ENCODE measurements around the gene HSFX2. TPM values are rescaled to one million over a fixed set of nuclear protein-coding genes. Genes with fewer than 3 reads are reported as not detected.
"Not testable (repeated sequence)": the region's sequence is repeated elsewhere in the genome, so short reads cannot be mapped to it uniquely, and the experiment has no call there.

Gene HSFX2, protein sequence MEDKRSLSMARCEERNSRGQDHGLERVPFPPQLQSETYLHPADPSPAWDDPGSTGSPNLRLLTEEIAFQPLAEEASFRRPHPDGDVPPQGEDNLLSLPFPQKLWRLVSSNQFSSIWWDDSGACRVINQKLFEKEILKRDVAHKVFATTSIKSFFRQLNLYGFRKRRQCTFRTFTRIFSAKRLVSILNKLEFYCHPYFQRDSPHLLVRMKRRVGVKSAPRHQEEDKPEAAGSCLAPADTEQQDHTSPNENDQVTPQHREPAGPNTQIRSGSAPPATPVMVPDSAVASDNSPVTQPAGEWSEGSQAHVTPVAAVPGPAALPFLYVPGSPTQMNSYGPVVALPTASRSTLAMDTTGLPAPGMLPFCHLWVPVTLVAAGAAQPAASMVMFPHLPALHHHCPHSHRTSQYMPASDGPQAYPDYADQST
- 0.79 TPM in 1 of 2 replicates, not detected in the other for total RNA-seq (2014; rRNA removed; shearing (Covaris generic))

DNA sequence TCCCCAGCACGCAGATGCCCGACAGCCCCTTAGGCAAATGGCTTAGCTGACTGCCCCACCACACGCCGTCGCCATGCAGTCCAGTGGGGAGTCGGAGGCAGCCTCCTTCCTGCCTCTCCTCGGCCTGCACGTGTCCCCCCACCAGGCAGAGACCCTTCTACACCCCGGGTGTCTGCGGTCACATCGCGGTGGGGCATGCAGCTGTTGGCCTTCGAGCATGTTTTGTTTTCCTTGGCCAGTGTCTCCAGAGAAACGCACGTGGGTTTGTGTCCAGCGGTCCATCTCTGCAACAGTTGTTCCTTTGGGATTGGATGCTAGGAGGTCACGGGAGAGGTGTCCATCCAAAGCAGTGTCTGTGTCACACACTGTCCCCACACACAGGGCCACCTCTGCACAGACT is at the start of gene HSFX2:
HSFX2 (minus strand) TSS at position 101 of the 400 bp plus-strand sequence. CDS start 614 bp downstream, outside the sequence.
- DNase-seq (ENCODE audit: low read depth) = not testable (repeated sequence)

DNA sequence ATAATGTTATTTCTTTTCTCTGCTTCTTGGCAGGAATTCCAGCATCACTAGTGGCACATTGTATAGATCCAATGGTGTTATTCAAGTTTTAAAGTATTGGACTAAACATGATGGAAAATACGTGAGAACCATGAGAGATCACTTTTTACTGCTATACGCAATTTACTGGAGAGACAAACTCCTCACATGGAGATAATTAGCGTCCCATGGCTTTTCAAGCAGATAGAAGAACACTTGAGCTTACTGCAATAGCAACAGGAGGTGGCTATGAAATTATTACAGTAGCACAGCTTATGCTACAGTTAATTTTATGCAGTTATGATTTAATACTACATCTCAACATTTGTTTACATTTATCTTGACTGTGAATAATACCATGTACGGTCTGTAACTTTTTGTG is 48.4 kb upstream of the HSFX2 start:
- DNase-seq (ENCODE audit: low read depth) = no peak

DNA sequence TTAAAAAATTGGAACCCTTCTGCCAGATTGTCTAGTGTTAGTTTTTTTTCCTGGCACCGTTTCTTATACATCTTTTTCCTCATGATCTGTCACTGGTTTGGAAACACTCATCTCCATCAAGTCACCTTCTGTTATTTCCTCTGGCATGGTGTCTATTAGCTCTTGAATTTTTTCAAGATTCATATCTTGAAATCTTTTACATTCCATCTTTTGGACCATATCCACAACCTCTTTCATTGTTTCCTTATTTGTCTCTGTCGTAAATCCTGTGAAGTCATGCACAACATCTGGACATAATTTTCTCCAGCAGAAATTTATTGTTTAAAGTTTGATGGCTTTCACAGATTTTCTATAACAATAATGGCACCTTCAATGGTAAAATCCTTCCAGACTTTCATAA is 46.7 kb upstream of the HSFX2 start:
- no peak for DNase-seq (ENCODE audit: low read depth)

DNA sequence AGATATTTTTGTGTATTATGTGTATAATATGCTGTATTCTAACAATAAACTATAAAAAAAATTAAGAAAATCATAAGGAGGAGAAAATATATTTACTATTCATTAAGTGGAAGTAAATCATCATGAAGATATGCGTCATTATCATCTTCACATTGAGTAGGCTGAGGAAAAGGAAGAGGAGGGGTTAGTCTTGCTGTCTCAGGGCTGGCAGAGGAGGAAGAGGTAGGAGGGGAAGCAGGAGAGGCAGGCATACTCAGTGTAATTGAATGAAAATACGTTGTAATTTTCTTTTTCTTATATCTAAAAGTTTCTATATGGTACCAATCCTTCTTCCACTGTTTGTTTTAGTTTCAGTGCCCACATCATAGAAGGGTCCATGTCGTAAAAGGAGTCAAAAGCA is 46.3 kb upstream of the HSFX2 start:
- DNase-seq (ENCODE audit: low read depth) = no peak

DNA sequence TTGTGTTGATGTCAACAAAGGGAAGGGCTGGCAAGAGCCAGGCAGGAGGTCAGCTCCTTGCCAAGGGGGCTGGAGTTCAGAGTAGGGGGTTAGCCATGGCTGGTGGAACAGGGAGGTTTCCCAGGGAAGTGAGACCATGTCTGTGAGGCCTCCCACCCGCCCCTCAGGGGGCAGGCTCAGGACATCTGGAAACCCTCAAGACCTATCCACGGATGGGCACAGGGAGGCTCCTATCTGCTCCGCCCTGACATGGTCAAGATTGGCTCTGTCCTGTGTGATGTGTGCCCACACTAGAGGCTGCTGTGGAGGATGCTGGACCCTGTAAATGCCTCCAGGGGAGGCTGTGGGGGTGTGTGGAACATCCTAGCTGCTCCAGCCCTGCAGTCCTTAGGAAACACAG is 44.5 kb upstream of the HSFX2 start:
- no peak for DNase-seq (ENCODE audit: low read depth)

DNA sequence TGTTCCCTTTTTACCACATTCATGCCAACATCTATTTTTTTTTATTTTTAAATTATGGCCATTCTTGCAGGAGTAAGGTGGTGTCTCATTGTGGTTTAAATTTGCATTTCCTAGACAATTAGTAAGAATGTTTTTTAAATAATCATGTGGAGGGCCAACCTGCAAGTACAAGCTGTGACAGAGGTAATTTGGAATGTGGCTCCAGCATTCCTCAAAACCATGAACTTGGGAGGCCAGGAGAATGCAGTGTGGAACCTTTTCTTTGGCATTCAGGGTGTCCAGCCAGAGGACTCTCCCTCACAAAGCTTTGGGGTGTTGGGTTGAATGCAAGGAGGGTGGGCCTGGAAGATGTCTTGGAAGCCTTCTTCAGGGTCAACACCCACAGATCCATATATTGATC is 43.7 kb upstream of the HSFX2 start:
- peak; percentile 82 for DNase-seq (ENCODE audit: low read depth)

DNA sequence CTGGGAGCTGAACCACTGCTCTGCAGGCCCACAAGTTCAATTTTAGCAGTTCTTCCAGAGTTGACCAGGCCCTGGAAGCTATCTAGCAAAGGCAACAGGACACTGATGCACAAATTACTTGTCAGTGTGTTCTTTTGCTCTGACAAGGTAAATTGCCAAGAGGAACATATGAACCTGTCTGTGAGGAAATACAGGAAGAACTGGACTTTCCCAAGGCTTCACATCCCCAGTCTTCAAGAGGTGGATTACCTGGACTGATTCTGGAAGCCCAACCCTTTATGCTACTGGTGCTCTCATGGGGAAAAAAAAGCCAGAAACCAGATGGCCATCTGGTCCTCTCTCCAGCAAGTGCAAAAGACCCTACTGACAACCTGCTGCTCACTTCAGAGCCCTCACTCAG is 38.4 kb upstream of the HSFX2 start:
- no peak for DNase-seq (ENCODE audit: low read depth)

DNA sequence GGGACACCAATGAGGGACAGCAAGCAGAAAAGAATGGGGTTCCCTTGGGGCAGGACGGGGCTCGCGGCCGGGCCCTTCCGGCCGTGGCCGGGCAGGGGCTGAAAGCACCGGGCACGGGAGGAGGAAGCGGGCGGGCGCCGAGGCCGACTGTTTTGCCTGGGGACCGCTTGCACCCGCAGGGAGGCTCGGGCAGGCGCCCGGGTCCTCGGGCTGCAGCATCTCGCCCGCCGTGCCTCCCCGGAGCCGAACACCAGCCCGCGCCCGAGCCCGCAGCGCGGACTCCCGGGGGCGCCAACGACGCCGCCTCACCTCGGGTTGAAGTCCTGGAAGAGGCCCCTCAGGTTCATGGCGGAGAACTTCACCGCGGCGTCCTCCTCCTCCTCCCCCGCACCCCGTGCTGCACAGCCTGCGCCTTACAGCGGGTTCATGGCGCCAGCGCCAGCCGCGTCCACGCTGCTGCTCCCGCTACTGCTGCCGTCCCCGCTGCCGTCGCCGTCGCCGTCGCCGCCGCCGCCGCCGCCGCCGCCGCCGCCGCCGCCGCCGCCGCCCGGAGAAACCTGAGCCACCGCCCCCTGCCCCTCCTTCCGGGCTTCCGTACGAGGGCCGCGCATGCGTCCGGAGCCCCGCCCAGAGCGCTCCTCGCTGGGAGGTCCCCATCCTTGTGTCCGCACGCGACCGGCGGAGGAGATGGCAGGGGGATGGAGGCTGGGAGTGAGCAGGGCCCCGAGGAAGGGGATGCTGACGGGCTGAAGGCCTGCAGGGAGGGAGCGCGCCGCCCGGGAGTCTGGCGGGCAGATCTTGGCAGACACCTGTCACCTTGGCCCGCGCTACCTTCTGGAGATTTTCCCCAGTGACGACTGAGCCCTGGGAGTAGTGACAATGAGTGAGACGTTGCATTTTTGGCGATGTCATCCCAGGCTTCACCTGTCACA is 36.4 kb upstream of the HSFX2 start, which contains the start of gene TMEM185A:
TMEM185A (minus strand) TSS at position 559 of the 932 bp plus-strand sequence; CDS start at position 347, 212 bp downstream.
- peak; percentile 67 for DNase-seq (ENCODE audit: low read depth)

DNA sequence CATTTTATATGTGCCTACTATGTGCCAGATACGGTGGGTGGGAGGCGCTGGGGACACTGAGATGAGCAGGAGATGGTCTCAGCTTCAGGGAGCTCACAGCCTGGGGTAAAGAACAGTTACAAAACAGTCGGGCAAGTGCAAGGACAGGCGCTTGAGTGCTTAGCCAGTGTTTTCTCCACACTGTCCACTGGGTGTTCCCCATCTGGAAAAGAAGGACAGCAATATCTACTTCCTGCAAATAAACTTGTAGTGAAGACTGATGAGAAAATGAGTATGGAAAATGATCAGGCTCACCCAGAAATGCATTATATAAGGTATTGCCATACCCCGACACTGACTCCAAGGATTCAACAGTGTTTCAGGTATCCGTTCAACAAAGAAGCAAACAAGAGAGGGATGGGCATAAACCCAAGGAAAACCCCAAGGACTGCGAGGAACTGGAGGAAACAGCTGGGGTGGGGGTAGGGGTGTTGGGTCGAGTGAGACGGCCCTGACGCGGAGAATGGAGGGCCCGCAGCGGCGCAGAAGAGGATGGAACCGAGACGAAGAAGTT is 35.6 kb upstream of the HSFX2 start:
- DNase-seq (ENCODE audit: low read depth) = peak; percentile 63

DNA sequence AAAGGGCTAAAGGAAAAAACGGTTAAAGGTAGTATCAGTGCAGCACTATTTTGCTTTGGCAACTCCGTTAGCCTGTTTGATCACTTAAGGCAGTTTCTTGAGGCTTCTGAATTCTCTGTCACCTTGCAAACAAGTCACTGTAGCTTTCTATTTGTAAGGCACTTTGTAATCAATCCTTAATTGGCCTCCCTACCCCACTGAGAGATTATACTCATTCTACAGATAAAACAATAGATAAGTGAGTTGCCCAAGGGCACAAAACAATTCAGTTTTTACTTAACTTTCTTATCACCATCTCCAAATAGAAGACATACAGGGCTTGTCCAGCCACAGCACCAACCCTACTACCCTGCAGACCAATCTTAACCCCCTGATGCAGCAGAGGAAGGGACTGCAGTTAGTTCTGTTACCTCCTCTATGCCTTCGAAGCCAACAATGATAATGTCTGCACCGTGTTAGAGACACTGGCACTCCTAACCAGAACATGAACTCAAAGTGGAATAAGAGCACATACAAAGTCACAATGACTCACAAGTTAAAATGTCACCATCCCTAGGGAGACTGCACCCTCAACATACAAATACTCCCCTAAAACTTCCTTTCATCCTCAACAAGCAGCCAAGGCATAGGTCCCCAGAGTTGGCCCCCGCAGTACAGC is 34.7 kb upstream of the HSFX2 start:
- no peak for DNase-seq (ENCODE audit: low read depth)

DNA sequence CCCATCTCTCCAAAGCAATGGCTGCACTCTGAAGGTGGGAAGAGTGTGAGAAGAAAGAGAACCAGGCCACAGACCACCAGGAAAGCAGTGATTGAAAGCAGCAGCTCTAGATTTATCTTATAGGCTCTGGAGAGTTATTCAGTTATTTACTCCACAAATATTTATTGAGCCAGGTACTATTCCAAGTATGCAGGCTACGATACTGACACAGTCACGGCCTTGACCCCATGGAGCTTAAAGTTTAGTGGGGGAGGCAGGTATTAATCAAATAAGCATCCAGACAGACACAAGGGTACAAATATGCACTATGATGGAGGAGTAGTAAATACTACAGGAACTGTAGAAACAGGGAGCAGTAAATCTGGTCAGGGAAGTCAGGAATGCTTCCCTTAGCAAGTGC is 33.7 kb upstream of the HSFX2 start:
- DNase-seq (ENCODE audit: low read depth) = no peak

DNA sequence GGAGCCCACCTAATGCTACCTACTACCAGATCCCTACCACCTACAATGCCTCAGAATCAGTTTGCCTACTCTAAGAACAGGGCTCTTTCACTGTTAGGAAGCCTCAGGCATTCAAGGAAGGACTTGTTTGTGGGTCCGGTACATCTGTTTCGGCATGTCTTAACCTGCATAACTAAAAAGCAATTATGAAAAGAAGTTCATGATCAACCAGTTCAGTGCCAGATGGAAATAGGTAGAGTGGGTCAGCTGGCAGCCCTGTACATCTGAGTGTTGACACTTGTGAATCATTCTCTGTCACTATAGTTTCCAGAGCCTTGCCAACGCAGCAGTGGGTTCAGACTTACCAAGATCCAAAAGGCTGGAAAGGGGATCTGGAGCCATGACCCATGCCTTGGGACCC is 33.2 kb upstream of the HSFX2 start:
- DNase-seq (ENCODE audit: low read depth) = no peak

DNA sequence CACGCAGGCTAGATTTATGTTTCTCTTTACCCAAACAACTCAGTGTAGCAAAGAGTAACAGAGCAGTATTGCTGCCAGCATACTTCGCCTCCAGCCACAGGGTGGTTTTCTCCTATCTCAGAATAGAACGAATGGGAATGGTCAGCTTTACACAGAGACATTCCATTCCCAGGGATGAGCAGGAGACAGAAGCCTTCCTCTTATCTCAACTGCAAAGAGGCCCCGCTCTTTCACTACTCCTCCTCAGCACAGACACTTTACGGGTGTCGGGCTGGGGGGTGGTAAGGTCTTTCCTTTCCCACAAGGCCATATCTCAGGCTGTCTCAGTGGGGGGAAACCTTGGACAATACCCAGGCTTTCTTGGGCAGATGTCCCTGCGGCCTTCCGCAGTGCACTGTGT is 31.7 kb upstream of the HSFX2 start:
- not testable (repeated sequence) for DNase-seq (ENCODE audit: low read depth)

DNA sequence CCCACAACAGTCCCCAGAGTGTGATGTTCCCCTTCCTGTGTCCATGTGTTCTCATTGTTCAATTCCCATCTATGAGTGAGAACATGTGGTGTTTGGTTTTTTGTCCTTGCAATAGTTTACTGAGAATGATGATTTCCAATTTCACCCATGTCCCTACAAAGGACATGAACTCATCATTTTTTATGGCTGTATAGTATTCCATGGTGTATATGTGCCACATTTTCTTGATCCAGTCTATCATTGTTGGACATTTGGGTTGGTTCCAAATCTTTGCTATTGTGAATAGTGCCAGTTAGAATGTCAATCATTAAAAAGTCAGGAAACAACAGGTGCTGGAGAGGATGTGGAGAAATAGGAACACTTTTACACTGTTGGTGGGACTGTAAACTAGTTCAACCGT is 24.5 kb upstream of the HSFX2 start:
- not testable (repeated sequence) for DNase-seq (ENCODE audit: low read depth)

DNA sequence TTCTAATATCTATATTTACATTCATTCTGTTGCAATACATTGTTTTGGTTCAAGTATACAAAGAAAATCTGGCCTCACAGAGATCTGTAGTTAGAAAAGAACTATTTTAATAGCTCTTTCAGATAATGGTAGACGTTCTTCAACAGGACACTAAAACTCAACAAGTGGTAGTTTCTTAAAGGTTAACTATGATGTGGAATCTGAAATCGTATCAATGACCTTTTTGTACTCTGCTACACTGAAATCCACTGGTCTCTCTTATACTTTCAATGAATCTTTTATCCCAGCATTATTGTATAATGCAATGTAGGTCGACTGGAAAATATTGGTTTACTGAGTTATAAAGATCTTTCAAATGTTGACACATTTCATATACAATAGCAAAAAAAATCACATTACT is 23.8 kb upstream of the HSFX2 start:
- no peak for DNase-seq (ENCODE audit: low read depth)

DNA sequence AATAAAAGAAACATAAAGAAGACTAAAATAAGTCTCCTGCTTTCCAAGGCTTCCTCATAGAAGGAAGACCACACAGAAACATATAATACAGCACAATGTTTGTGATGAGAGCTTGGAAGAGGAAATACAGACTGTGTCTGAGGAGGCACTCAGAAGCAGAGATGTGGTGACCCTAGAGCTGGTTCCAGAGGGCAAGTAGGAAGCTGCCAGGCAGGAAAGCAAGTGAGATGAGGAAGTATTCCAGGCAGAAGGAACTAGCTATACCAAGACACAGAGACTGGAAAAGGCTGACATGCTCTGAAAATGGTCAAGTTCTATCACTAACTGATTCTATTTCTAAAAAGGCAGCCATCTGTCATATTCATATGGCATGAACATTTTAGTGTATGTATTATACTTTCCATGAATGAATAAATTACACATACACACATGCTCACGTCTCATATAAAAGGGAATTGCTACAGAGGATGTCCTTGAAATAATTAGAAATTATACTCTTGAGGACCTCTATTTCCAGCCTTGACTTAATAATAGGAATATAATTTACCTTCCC is 16.6 kb upstream of the HSFX2 start:
- no peak for DNase-seq (ENCODE audit: low read depth)

DNA sequence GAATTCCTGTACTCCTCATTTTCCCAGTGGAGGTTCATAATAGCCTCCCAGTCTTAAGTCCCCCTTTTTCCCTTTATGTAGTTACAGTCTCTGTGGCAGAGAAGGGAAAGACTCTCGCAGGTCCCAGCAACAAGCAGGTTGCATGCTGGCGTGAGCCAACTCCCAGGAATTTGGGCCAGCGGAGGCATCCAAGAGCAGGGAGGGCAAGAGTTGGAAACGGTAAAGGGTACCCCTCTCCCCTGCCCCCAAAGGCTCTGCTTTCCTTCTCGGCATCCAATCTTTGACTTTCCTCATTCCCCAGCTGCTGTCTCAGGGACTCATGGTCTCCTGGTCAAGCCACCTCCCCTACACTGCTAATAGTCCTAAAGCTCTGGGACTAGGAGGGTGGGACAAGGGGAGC is 15.4 kb upstream of the HSFX2 start:
- no peak for DNase-seq (ENCODE audit: low read depth)

DNA sequence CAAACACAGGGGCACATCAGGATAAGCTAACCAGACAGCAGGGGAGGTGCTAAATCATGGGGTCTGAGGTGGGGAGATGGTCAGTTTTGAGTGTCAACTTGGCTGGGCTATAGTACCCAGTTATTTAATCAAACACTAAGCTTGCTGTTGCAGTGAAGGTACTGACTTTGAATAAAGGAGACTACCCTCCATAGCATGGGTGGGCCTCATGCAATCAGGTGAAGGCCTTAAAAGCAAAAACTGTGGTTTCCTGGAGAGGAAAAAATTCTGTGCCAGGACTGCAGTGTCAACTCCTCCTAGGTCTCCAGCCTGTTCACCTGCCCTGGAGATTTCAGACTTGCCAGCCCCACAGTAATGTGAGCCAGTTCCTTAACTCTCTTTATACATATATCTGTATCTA is 12.6 kb upstream of the HSFX2 start:
- no peak for DNase-seq (ENCODE audit: low read depth)

DNA sequence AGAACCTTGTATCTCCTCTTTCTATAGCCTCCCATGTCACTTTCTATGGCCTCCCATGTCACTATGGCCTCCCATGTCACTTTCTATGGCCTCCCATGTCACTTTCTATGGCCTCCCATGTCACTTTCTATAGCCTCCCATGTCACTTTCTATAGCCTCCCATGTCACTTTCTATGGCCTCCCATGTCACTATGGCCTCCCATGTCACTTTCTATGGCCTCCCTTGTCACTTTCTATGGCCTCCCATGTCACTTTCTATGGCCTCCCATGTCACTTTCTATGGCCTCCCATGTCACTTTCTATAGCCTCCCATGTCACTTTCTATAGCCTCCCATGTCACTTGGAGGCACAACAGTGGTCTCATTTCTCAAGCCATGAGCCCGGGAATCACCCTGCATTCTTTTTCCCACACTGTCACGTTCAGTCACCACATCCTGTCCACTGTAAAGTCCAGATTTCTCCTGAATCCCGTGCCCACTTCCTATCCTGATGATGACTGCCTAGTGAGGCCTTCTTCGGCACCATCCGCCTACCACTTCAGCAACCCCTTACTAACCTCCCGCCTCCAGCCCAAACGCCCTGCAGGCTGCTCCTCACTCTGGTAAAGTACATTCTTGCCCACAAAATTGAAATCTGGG is 10.3 kb upstream of the HSFX2 start:
- peak; percentile 55 for DNase-seq (ENCODE audit: low read depth)

DNA sequence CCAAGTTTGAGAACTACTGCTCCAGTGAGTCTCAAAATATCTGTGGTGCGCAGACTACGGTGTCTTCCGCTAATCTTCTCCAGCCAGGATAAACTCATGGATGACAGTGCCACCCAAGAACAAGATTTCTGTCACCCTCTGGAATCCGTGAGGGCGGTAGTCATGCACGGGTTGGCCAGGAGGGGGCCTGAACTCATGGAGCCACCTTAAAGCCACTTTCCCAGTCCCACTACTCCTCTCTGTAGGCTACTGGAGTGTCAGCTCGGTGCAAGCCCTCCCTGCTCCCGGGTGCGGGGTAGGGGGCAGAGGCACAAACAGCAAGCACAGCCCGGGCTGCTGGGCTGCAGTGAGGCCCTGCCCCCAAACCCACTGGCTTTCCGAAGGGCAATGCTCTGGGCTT is 3.5 kb upstream of the HSFX2 start:
- not testable (repeated sequence) for DNase-seq (ENCODE audit: low read depth)

DNA sequence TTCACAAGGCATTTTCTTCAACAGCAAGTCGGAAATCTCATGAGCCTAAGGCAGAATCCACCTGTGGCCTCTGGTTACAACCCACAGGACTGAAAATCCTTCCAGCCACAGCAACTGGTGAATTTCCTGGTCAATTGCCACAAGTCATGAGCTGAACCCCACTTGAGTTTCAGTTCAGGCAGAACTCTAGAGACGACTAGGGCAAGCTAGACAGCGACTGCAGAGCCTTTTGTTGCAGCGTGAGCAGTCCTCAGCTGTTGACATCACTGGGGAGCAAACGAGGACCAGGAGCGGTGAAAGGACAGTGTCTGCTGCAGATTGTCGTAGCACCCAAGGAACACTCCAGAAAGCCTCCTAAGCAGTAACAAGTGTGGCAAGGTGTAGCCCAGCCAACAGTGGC is 829 bp upstream of the HSFX2 start:
- not testable (repeated sequence) for DNase-seq (ENCODE audit: low read depth)

All from M059J (cell line).